NCI-H1417 (cell line): ENCODE measurements around the gene CLBA1.
"Not testable (repeated sequence)": the region's sequence is repeated elsewhere in the genome, so short reads cannot be mapped to it uniquely, and the experiment has no call there.

Source experiments
- DNase-seq, 3 experiments: peaks; one replicate each; lab custom pipeline; 2025; lab: John Stamatoyannopoulos, UW

The CLBA1 gene

DNA sequence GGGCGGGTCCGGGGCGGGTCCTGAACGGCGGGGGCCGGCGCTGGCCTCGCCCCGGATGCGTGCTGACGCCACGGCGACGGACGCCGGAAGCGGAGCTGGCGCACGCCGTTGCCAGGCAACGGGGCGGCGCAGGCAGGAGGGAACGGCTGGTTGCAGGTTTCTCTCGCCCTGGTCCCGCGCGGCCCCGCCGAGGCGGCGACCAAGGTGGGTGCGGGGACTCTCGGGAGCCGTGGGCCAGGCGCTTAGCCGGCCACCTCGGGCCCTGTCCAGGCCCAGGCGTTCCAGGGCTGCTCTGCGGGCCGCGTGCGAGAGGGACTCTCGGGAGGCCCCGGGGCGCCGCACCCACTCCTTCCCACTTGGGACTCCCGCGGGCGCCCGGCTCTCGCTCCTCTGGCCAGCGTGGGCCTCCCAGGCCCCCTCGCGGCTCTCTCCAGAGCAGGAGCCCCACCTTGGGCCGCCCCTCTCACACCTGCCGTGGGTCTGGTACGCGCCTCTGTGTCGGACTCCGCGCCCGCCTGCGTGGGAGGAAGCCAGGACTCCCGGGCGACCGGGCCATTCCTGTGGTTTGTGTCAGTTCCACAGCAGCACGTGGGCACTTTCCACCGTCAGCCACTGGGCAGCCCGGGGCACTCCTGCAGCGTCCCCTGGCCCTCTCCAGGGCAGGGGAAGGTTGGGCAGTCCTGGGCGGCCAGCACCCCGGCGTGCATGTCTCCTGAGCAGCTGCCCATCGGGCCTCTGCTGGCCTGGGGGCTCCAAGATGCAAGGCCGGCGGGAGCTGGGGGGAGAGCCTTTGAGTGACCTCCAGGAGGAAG lies at the start of gene CLBA1:
TSS of gene CLBA1 (plus strand) at position 114 of the 812 bp plus-strand sequence. CDS start at position 758, 644 bp downstream.
- peak; percentile 92 to 94 (median 94) for DNase-seq

DNA sequence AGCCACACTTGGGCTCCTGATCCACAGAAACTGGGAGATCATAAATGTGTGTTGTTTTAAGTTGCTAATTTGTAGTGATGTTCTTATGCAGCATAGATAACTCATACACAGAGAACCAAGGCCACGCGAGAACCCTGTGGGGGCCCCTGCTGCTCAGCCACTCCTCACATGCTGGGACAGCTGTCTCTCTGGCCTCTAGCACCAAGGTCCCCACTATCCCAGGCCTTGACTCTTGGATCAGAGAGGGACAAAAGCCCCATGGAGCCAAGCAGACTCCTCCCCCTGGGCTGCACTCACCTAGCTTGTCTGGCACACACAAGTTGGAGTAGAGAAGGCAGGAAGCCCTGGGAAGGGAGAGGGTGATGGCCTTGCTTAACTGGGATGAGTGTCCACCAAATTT lies 49.6 kb upstream of the CLBA1 start:
- no peak for DNase-seq

GRCh38 chr14:104936361-104937155 lies 49.0 kb upstream of the CLBA1 start:
- DNase-seq, result no peak

GRCh38 chr14:104937161-104937560 lies 48.4 kb upstream of the CLBA1 start:
- no peak for DNase-seq

DNA sequence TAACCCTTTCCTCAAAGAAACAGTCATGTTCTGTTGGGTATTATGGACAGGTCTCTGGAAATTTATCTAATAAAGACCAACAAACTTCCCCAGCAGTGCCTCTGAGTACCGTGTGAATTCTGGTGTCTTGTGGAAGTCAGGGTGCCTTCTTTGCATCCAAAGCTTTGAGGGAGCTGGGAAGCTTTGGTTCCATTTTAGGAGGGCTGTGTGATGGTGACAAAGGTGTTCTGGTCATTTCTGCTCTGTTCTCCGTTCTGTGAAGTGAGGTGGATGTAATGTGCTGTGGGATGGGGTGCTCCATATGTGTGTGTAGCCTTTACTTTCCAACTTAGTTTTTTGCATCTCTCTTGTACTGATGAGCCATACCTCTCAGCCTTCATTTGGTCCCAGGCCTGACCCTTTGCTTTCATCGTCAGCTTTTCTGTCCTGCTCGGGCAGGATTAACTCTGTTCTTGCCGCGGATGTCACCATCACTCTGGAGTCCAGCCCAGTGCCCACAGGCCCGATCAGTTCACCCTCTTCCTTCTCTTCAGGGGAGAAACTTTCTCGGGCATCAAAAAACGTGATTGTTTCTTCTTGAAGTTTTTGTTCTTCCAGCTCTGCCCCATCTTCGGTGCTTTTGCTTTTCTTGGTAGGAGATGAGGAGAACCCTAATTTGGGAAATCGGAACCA lies 47.8 kb upstream of the CLBA1 start:
- DNase-seq, result no peak

- no peak for DNase-seq
Observed at GRCh38 chr14:104938436-104938835, 47.2 kb upstream of the CLBA1 start.

DNA sequence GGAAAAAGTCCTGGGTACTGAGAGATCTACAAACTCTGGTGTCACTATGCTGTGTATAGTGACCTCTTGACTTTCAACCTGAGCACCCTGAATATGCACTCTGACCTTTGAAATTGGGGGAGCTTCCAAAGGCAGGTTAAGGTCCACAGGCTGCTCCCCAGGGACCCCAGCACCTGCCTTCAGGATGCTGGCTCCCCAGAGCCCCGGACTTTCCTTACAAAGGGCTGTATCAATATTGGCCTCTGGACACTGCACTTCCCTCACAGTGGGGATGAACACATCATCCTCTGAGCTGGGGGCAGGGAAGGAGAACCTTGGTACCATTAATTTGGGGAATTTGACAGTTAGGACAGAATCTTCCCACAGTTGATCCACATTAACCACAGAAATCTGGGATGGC lies 46.6 kb upstream of the CLBA1 start:
- no peak for DNase-seq

DNA sequence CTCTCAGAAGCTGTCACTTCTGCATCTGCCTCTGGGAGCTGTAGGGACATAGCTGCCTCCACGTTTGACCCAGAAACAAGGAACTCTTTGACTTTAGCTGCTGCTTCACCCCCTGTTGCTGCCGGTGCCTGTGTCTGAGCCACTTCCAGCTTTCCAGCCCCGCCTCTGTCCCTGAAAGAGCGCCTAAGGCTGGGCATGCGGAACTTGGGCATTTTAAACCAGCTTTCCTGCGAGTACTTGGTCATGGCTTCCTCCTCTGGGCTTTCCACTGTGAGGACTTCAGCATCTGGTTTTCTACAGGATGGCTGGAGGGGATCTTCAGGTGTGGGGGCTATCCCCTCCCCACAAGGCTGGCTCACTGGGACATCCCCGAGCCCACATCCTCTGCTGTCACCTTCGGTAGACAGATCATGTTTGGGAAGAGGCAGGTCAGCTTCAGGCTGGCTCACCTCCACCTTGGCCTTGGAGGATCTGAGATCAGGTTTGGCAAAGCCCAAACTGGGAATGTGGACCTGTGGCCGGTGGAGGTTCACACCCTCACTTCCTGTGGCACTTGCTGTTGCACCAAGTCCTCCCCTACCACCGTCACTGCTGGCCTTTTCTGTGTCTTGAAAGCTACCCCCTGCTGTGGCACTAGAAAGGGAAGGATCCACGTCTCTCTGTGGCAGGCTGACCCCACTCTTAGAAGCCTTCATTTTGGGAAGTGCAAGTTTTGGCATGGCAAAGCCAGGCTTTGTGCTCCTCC lies 45.8 kb upstream of the CLBA1 start:
- DNase-seq, result no peak

- peak in 1 of 3 experiments; percentile 27 for DNase-seq
Observed at GRCh38 chr14:104940526-104941150, 45.0 kb upstream of the CLBA1 start.

GRCh38 chr14:104941508-104942365 lies 43.9 kb upstream of the CLBA1 start:
- no peak for DNase-seq

- no peak for DNase-seq
Observed at GRCh38 chr14:104942586-104942985, 43.0 kb upstream of the CLBA1 start.

- not testable (repeated sequence) for DNase-seq
Observed at GRCh38 chr14:104943216-104944015, 42.2 kb upstream of the CLBA1 start.

DNA sequence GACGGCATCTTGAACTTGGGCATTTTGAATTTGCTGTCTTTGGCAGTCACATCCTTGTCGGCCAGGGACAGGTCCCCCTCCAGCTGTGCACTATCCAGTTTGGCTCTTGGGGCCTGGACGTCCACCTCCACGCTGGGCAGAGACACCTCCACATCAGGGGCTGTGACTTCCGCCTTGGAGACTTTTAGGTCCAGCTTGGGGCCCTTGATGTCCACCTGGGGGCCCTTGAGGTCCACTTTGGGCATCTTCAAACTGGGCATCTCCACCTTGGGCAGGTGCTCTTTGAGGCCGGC lies 41.6 kb upstream of the CLBA1 start:
- not testable (repeated sequence) for DNase-seq

DNA sequence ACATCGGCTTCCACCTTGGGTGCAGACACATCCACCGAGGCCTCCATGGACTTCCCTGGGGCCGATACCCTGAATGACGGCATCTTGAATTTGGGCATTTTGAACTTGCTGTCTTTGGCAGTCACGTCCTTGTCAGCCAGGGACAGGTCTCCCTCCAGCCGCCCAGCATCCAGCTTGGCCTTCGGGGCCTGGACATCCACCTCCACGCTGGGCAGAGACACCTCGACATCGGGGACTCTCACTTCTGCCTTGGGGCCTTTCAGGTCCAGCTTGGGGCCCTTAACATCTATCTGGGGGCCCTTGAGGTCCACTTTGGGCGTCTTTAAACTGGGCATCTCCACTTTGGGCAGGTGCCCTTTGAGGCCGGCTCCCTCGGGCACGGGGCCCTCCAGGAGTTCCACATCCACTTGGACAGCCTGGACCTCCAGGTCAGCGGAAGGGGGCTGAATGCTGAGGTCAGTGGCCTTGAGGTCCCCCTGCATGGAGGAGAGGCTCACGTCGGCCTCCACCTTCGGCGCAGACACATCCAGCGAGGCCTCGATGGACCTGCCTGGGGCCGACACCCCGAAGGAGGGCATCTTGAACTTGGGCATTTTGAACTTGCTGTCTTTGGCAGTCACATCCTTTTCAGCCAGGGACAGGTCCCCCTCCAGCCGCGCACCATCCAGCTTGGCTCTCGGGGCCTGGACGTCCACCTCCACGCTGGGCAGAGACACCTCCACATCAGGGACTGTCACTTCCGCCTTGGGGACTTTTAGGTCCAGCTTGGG lies 41.0 kb upstream of the CLBA1 start:
- not testable (repeated sequence) for DNase-seq

DNA sequence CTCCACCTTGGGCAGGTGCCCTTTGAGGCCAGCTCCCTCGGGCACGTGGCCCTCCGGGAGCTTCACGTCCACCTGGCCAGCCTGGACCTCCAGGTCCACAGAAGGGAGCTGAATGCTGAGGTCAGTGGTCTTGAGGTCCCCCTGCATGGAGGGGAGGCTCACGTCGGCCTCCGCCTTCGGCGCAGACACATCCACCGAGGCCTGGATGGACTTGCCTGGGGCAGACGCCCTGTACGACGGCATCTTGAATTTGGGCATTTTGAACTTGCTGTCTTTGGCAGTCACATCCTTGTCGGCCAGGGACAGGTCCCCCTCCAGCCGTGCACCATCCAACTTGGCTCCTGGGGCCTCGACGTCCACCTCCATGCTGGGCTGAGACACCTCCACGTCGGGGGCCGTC lies 40.3 kb upstream of the CLBA1 start:
- DNase-seq, result not testable (repeated sequence)

- DNase-seq, result not testable (repeated sequence)
Observed at GRCh38 chr14:104945986-104946965, 39.3 kb upstream of the CLBA1 start.

DNA sequence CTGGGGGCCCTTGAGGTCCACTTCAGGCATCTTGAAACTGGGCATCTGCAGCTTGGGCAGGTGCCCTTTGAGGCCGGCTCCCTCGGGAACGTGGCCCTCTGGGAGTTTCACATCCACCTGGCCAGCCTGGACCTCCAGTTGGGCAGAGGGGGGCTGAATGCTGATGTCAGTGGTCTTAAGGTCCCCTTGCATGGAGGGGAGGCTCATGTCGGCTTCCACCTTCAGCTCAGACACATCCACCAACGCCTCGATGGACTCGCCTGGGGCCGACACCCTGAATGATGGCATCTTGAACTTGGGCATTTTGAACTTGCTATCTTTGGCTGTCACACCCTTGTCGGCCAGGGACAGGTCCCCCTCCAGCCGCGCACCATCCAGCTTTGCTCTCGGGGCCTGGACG lies 38.4 kb upstream of the CLBA1 start:
- not testable (repeated sequence) for DNase-seq
